SK-N-SH (cell line): ENCODE data around the gene RGR.

ENCODE experiments used
- FOXJ3 ChIP-seq: sonication (generic); formaldehyde crosslinking; IDR thresholded peaks from 2 replicates; pipeline ENCODE4 v1.5.1; 2020; ENCODE audit warnings: mild to moderate bottlenecking, missing genetic modification reagents
- PBX3 ChIP-seq: IDR thresholded peaks from 2 replicates; pipeline ENCODE4; 2012
- POLR2AphosphoS5 ChIP-seq: IDR thresholded peaks from 2 replicates; pipeline ENCODE4 v1.6.1; 2012; ENCODE audit warnings: low read depth, low read length
- YY1 ChIP-seq: IDR thresholded peaks from 2 replicates; pipeline ENCODE4 v1.4.0; 2012; ENCODE audit warnings: low read depth, mild to moderate bottlenecking
- TF ChIP-seq, protein P1 (sequence below): fragments of 200-600 bp; sonication (generic); IDR thresholded peaks from 2 replicates; pipeline ENCODE4 v1.6.1; 2017; ENCODE audit warnings: antibody characterized with exemption, mild to moderate bottlenecking, moderate library complexity

DNA sequence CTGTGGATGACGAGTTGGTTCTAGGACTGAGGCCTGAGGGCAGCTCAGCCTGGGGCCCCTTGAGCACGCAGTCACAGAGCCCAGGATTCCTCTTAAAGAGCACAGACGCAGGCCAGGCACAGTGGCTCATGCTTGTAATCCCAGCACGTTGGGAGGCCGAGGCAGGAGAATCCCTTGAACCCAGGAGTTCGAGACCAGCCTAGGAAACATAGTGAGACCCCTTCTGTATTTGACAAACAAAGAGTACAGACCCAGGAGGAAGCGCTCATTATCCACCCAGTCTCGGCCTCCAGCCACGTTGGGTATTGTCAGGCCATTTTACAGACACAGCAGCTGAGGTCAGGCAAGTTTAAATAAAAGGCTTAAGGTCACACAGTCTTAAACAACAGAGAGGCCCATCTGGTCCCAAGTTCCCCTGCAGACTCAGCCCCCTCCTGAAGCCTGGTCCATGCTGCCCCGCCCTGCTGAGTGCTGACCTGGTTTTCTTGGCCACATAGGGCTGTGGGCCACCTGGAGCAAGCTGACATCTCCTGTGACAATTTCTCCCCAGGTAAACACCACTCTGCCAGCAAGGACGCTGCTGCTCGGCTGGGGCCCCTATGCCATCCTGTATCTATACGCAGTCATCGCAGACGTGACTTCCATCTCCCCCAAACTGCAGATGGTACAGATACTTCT is 12.6 kb downstream of the RGR start:
- TF ChIP-seq, protein P1, sequence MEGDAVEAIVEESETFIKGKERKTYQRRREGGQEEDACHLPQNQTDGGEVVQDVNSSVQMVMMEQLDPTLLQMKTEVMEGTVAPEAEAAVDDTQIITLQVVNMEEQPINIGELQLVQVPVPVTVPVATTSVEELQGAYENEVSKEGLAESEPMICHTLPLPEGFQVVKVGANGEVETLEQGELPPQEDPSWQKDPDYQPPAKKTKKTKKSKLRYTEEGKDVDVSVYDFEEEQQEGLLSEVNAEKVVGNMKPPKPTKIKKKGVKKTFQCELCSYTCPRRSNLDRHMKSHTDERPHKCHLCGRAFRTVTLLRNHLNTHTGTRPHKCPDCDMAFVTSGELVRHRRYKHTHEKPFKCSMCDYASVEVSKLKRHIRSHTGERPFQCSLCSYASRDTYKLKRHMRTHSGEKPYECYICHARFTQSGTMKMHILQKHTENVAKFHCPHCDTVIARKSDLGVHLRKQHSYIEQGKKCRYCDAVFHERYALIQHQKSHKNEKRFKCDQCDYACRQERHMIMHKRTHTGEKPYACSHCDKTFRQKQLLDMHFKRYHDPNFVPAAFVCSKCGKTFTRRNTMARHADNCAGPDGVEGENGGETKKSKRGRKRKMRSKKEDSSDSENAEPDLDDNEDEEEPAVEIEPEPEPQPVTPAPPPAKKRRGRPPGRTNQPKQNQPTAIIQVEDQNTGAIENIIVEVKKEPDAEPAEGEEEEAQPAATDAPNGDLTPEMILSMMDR, result no peak
- TF ChIP-seq PBX3, result no peak
- TF ChIP-seq POLR2AphosphoS5, result no peak
- TF ChIP-seq YY1, result no peak
- no peak for TF ChIP-seq FOXJ3
